IMR-90 (cell line): ENCODE data around the gene EML3. TPM values are rescaled to one million over a fixed set of nuclear protein-coding genes. Genes with fewer than 3 reads are reported as not detected.

Source experiments
- ATAC-seq: fragments of 200-7000 bp; cut with Tn5 transposase; 2 replicates; pipeline ENCODE4 v1.9.1; 2020; ENCODE audit warnings: low read depth, mild to moderate bottlenecking, moderate library complexity
- BruUV-seq: library from RNA; stranded (reverse); fragments of 400-500 nt; replicated peaks from 2 replicates; lab custom pipeline; 2021; lab: Mats Ljungman, UMichigan
- CTCF ChIA-PET: fragments of 300-600 bp; formaldehyde crosslinking; extraction: SDS; loops from one replicate; lab custom pipeline; 2021; ENCODE audit warnings: antibody characterized with exemption; lab: Yijun Ruan, JAX
- POLR2A ChIA-PET: fragments of 300-600 bp; sonication (Branson Sonifier 250); formaldehyde crosslinking; loops from one replicate; lab custom pipeline; 2022; ENCODE audit warnings: antibody characterized with exemption; ENCODE audit not compliant: unreplicated experiment; lab: Charles Lee
- DNase-seq: peaks from one replicate; pipeline ENCODE4 v3.0.0; 2013
- H2AFZ ChIP-seq: replicated peaks from 2 replicates; pipeline ENCODE3; 2013; ENCODE audit warnings: low read length, mild to moderate bottlenecking; ENCODE audit not compliant: poor library complexity
- H2AK5ac ChIP-seq: 2 replicates; pipeline ENCODE4 v1.6.1; 2013; ENCODE audit warnings: low read depth, low read length, inconsistent platforms
- H2AK9ac ChIP-seq: replicated peaks from 2 replicates; pipeline ENCODE3; 2013; ENCODE audit warnings: mild to moderate bottlenecking, low read depth, low read length, moderate library complexity; ENCODE audit not compliant: poor library complexity
- H2BK120ac ChIP-seq: 2 replicates; pipeline ENCODE4 v1.6.1; 2013; ENCODE audit warnings: low read depth, low read length, inconsistent platforms
- H2BK15ac ChIP-seq: 3 replicates; pipeline ENCODE4 v1.6.1; 2013; ENCODE audit warnings: low read depth, low read length, inconsistent platforms
- H2BK20ac ChIP-seq: 2 replicates; pipeline ENCODE4 v1.6.1; 2013; ENCODE audit warnings: low read depth, mild to moderate bottlenecking, inconsistent platforms, low read length, moderate library complexity
- H2BK5ac ChIP-seq: 2 replicates; pipeline ENCODE4 v1.6.1; 2013; ENCODE audit warnings: mild to moderate bottlenecking, low read depth, low read length, inconsistent platforms; ENCODE audit not compliant: poor library complexity, severe bottlenecking
- H3K14ac ChIP-seq: replicated peaks from 2 replicates; pipeline ENCODE4 v1.6.1; 2013; ENCODE audit warnings: low read depth, low read length, inconsistent platforms
- H3K18ac ChIP-seq: 2 replicates; pipeline ENCODE4 v1.6.1; 2013; ENCODE audit warnings: low read depth, low read length, control low read depth
- H3K23ac ChIP-seq: 2 replicates; pipeline ENCODE4 v1.6.1; 2013; ENCODE audit warnings: low read depth, low read length, inconsistent platforms
- H3K27ac ChIP-seq: 2 replicates; pipeline ENCODE4 v1.5.1; 2013; ENCODE audit warnings: mild to moderate bottlenecking, control low read depth, low read length; ENCODE audit not compliant: insufficient read depth
- H3K27me3 ChIP-seq: 2 replicates; pipeline ENCODE4 v1.6.1; 2013; ENCODE audit warnings: low read length; ENCODE audit not compliant: control insufficient read depth, insufficient read depth
- H3K36me3 ChIP-seq: 2 replicates; pipeline ENCODE4 v1.6.1; 2013; ENCODE audit warnings: low read length, mixed read lengths; ENCODE audit not compliant: control insufficient read depth, insufficient read depth
- H3K4ac ChIP-seq: 2 replicates; pipeline ENCODE4 v1.6.1; 2013; ENCODE audit warnings: low read depth, low read length, inconsistent platforms
- H3K4me1 ChIP-seq: 2 replicates; pipeline ENCODE4 v1.6.1; 2013; ENCODE audit warnings: low read length, mixed read lengths; ENCODE audit not compliant: control insufficient read depth, insufficient read depth
- H3K4me2 ChIP-seq: 2 replicates; pipeline ENCODE4 v1.6.1; 2013; ENCODE audit warnings: low read depth, mild to moderate bottlenecking, control low read depth, low read length, moderate library complexity
- H3K4me3 ChIP-seq: 2 replicates; pipeline ENCODE4 v1.5.1; 2013; ENCODE audit warnings: low read depth, mild to moderate bottlenecking, control low read depth, low read length, moderate library complexity; ENCODE audit not compliant: insufficient read depth
- H3K56ac ChIP-seq: 2 replicates; pipeline ENCODE4 v1.6.1; 2013; ENCODE audit warnings: low read length, inconsistent platforms; ENCODE audit not compliant: insufficient read depth; ENCODE audit errors: extremely low read depth
- H3K79me1 ChIP-seq, 2 experiments: 2 replicates each; pipeline ENCODE4 v1.6.1; 2013; ENCODE audit warnings: low read length in 2 of 2, inconsistent platforms in 1 of 2, low read depth in 1 of 2
- H3K9ac ChIP-seq: 2 replicates; pipeline ENCODE4 v1.6.1; 2013; ENCODE audit warnings: low read depth, low read length, control low read depth
- H3K9me1 ChIP-seq: 2 replicates; pipeline ENCODE4 v1.6.1; 2013; ENCODE audit warnings: low read length, inconsistent platforms; ENCODE audit not compliant: insufficient read depth
- H3K9me3 ChIP-seq: 2 replicates; pipeline ENCODE4 v1.6.1; 2013; ENCODE audit warnings: low read length; ENCODE audit not compliant: control insufficient read depth, insufficient read depth
- H4K20me1 ChIP-seq: 2 replicates; pipeline ENCODE4 v1.6.1; 2013; ENCODE audit warnings: low read length, inconsistent platforms; ENCODE audit not compliant: insufficient read depth
- H4K5ac ChIP-seq: 2 replicates; pipeline ENCODE4 v1.6.1; 2013; ENCODE audit warnings: mild to moderate bottlenecking, low read depth, low read length, control low read depth
- H4K8ac ChIP-seq, 2 experiments: 2 replicates each; pipeline ENCODE4 v1.6.1; 2013; ENCODE audit warnings: low read depth in 2 of 2, low read length in 2 of 2, control low read depth in 1 of 2, inconsistent platforms in 1 of 2
- H4K91ac ChIP-seq: 2 replicates; pipeline ENCODE4 v1.6.1; 2013; ENCODE audit warnings: low read depth, low read length, inconsistent platforms; ENCODE audit not compliant: insufficient read depth
- MXI1 ChIP-seq: IDR thresholded peaks from 2 replicates; pipeline ENCODE4 v1.6.1; 2012; ENCODE audit warnings: low read depth, mild to moderate bottlenecking, low read length, moderate library complexity, borderline replicate concordance
- POLR2A ChIP-seq: IDR thresholded peaks from 2 replicates; pipeline ENCODE4 v1.6.1; 2012; ENCODE audit warnings: mild to moderate bottlenecking, low read depth, low read length
- SMC3 ChIP-seq: fragments of 150-350 bp; IDR thresholded peaks from 2 replicates; pipeline ENCODE4 v1.6.1; 2016; ENCODE audit warnings: low read depth, mild to moderate bottlenecking, antibody characterized with exemption, low read length, moderate library complexity
- WGBS, 2 experiments: methylation state at CpG; one replicate each; pipeline versions ENCODE4 v1.1.5 to v1.1.7; 2013; ENCODE audit warnings: missing lambda C conversion rate in 2 of 2; ENCODE audit not compliant: insufficient read length in 1 of 2; ENCODE audit errors: extremely low coverage in 2 of 2; 5-methylcytosine and 5-hydroxymethylcytosine counted together
- dilution Hi-C: fragments of 300-500 bp; cut with HindIII; formaldehyde crosslinking; loops from one replicate; pipeline ENCODE4 v1.14.3; 2018; ENCODE audit warnings: low sequenced_read_pairs; ENCODE audit not compliant: unreplicated experiment
- in situ Hi-C: fragments of 300-500 bp; cut with MboI; formaldehyde crosslinking; loops from 3 replicates; pipeline ENCODE4 v1.14.3; 2019; ENCODE audit warnings: low sequenced_read_pairs, inconsistent platforms, mixed read lengths
- intact Hi-C: fragments of 100-400 bp; cut with micrococcal nuclease; formaldehyde crosslinking; loops from 2 replicates; pipeline ENCODE4 v1.10.0; 2022
- polyA plus RNA-seq, 3 experiments: library from polyadenylated mRNA; depleted of rRNA; stranded (reverse); fragments of >200 nt; gene quantifications; 2 replicates each; pipeline ENCODE4 v1.2.3, GENCODE V29; 2012; ENCODE audit warnings: low replicate concordance in 1 of 3
- total RNA-seq: library from RNA; depleted of rRNA; stranded (reverse); fragments of >200 nt; gene quantifications from 2 replicates; pipeline ENCODE4 v1.2.3, GENCODE V29; 2012

Gene EML3
- total and polyA plus RNA-seq, 2 of the 4 experiments (the other 2 are of a cell fraction), result 5.0 to 24.7 TPM

DNA sequence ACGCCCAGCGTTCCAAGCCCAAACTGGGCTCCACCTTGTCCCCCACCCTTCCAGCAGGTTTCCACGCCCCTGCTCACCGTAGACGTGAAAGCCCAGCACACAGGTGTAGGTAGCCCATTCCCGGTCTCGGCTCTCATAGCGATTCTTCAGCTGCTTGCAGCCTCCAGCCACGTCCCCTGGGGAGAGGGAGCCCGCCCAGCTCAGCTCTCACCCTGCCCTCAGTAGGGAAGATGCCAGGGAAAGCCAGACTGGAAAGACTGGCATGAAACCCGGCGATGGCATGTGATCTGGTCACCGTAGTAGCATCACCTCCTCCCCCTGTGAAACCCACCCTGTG, 9.5 kb downstream of the EML3 start:
- peak overlapping the region; percentile 18 for H2AK9ac ChIP-seq
- H3K23ac ChIP-seq, result no peak overlapping the region; the same call in 1 of the 2 replicates
- peaks cover 26% of the 10 kb centered on the region for H3K36me3 ChIP-seq
- no peak overlapping the region for H4K91ac ChIP-seq
- no peak for DNase-seq
- H3K4me3 ChIP-seq, result no peak overlapping the region
- H3K9ac ChIP-seq, result no peak overlapping the region
- H4K5ac ChIP-seq, result no peak overlapping the region
- TF ChIP-seq SMC3 (no peak), MXI1 (no peak), POLR2A (no peak)
- H3K79me1 ChIP-seq, result peaks cover 9 to 28% of the 10 kb centered on the region in 2 experiments
- ChIA-PET POLR2A (interaction anchor here (1.0 kb wide), 1 partner anchor 11 kb away, joined by 4 read pairs; no protein-coding TSS in a partner anchor), CTCF (no interaction called here)
- 80% methylated on average over 1 of the region's 13 CpGs; no CpG with 5 or more reads in 1 of the 2 experiments for WGBS, 2 experiments
- no peak for ATAC-seq
- H3K9me3 ChIP-seq, result no peaks in the 10 kb centered on the region
- peaks cover 7% of the 10 kb centered on the region for H3K4me1 ChIP-seq
- no peak overlapping the region for H3K18ac ChIP-seq
- intact Hi-C loops (no loop called here), in situ Hi-C loops (no loop called here), dilution Hi-C loops (no loop called here)
- H3K27ac ChIP-seq, result no peak overlapping the region
- peak overlapping the region; percentile 46 for H2AK5ac ChIP-seq
- H3K9me1 ChIP-seq, result peaks cover 5% of the 10 kb centered on the region
- H2BK120ac ChIP-seq, result no peak overlapping the region
- H2AFZ ChIP-seq, result peak overlapping the region; percentile 87
- no TSS peak for BruUV-seq
- no peaks in the 10 kb centered on the region for H3K27me3 ChIP-seq
- no peak overlapping the region for H2BK15ac ChIP-seq
- H2BK20ac ChIP-seq, result no peak overlapping the region
- H3K56ac ChIP-seq, result no peak overlapping the region
- no peak overlapping the region for H3K14ac ChIP-seq
- no peak overlapping the region for H2BK5ac ChIP-seq
- no peak overlapping the region for H3K4ac ChIP-seq
- H4K8ac ChIP-seq, result peak overlapping the region in 1 of 2 experiments; percentile 20; a peak in 2 of 4 replicates
- no peak overlapping the region for H3K4me2 ChIP-seq
- peaks cover 17% of the 10 kb centered on the region; the same call in 1 of the 2 replicates for H4K20me1 ChIP-seq
